SK-N-SH (cell line): ENCODE measurements around the gene KLHL7.

Experiments
- CTCF ChIP-seq: fragments of 200-600 bp; sonication (generic); IDR thresholded peaks from 2 replicates; pipeline ENCODE4 v1.6.1; 2017; ENCODE audit warnings: antibody characterized with exemption, mild to moderate bottlenecking, moderate library complexity
- POLR2AphosphoS5 ChIP-seq: IDR thresholded peaks from 2 replicates; pipeline ENCODE4 v1.6.1; 2012; ENCODE audit warnings: low read depth, low read length
- REST ChIP-seq: IDR thresholded peaks from 2 replicates; pipeline ENCODE4 v1.6.1; 2012; ENCODE audit warnings: mild to moderate bottlenecking, low read depth, low read length, moderate library complexity
- SMC3 ChIP-seq: IDR thresholded peaks from 2 replicates; pipeline ENCODE4 v1.6.1; 2012; ENCODE audit warnings: low read depth, low read length, improper control_type of control experiment
- USF2 ChIP-seq: fragments of 150-350 bp; IDR thresholded peaks from 2 replicates; pipeline ENCODE4 v1.6.1; 2017; ENCODE audit warnings: antibody characterized with exemption, low read length, low read depth, borderline replicate concordance
- ZBTB33 ChIP-seq: IDR thresholded peaks from 2 replicates; pipeline ENCODE4 v1.4.0; 2012; ENCODE audit warnings: low read depth, borderline replicate concordance

GRCh38 chr7:23098460-23098859 is 7.1 kb upstream of the KLHL7 start:
- no peak for TF ChIP-seq SMC3
- no peak for TF ChIP-seq POLR2AphosphoS5
- TF ChIP-seq ZBTB33 = no peak
- TF ChIP-seq USF2 = no peak
- TF ChIP-seq CTCF = no peak
- no peak for TF ChIP-seq REST
